Endothelial cell of umbilical vein (primary cell): ENCODE results near the gene RTCA.

ENCODE experiments used
- EZH2 ChIP-seq: IDR thresholded peaks from 2 replicates; pipeline ENCODE4 v1.6.1; 2012; ENCODE audit warnings: borderline replicate concordance, low read depth, mild to moderate bottlenecking, moderate library complexity, low read length, inconsistent platforms; ENCODE audit not compliant: severe bottlenecking
- GATA2 ChIP-seq: IDR thresholded peaks from 2 replicates; pipeline ENCODE4 v1.7.0; 2011; ENCODE audit warnings: low read depth, mild to moderate bottlenecking, moderate library complexity, mixed read lengths, low read length; ENCODE audit not compliant: insufficient read length, insufficient read depth
- MYC ChIP-seq: IDR thresholded peaks from one replicate; pipeline ENCODE4 v1.6.1; 2011; ENCODE audit warnings: mild to moderate bottlenecking, low read depth, low read length
- POLR2A ChIP-seq: IDR thresholded peaks from 2 replicates; pipeline ENCODE4 v1.6.1; 2012; ENCODE audit warnings: low read depth, mild to moderate bottlenecking, control low read depth, low read length
- POLR2AphosphoS5 ChIP-seq: IDR thresholded peaks from 2 replicates; pipeline ENCODE4 v1.6.1; 2012; ENCODE audit warnings: low read depth, mild to moderate bottlenecking, control low read depth, low read length, moderate library complexity; ENCODE audit not compliant: insufficient read depth
- TF ChIP-seq, protein P1 (sequence below), 2 donors: IDR thresholded peaks; 1 replicate in 1 of 2; 2 replicates in 1 of 2; pipeline ENCODE4 v1.5.1; 2011; ENCODE audit warnings: low read length in 2 of 2, mild to moderate bottlenecking in 2 of 2, moderate library complexity in 2 of 2, control low read depth in 1 of 2, inconsistent platforms in 1 of 2, low read depth in 1 of 2; ENCODE audit not compliant: insufficient read depth in 1 of 2; ENCODE audit errors: extremely low read depth in 1 of 2

DNA sequence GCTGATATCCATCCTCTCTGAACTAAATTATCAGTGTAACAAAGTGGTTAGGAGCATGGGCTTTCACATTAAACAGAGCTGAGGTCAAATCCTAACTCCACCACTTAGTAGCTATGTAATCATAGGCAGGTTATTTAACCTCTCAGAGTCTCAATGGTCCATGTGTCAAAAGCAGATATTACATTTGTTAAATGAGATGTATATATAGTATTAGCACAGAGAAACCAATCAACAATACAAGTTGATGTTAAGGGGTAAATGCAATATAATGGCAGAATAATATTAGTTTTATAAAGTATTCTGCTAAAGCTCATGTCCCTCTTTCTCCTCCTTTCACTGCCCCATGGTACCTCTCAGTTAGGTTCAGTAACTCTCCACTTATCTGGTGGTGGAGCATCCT, 43.6 kb upstream of the RTCA start:
- TF ChIP-seq, protein P1, sequence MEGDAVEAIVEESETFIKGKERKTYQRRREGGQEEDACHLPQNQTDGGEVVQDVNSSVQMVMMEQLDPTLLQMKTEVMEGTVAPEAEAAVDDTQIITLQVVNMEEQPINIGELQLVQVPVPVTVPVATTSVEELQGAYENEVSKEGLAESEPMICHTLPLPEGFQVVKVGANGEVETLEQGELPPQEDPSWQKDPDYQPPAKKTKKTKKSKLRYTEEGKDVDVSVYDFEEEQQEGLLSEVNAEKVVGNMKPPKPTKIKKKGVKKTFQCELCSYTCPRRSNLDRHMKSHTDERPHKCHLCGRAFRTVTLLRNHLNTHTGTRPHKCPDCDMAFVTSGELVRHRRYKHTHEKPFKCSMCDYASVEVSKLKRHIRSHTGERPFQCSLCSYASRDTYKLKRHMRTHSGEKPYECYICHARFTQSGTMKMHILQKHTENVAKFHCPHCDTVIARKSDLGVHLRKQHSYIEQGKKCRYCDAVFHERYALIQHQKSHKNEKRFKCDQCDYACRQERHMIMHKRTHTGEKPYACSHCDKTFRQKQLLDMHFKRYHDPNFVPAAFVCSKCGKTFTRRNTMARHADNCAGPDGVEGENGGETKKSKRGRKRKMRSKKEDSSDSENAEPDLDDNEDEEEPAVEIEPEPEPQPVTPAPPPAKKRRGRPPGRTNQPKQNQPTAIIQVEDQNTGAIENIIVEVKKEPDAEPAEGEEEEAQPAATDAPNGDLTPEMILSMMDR (IDR thresholded peaks at IDR 0.05; ENCODE audit: extremely low read depth in 1 of 2, insufficient read depth in 1 of 2, low read depth in 1 of 2, low read length in 2 of 2), result no peak
- TF ChIP-seq EZH2, result no peak
- no peak for TF ChIP-seq POLR2A
- TF ChIP-seq POLR2AphosphoS5, result no peak
- TF ChIP-seq MYC, result no peak
- no peak for TF ChIP-seq GATA2
